CD4-positive, alpha-beta T cell treated with Interleukin-15 for 1 hour (primary cell): ENCODE results near the gene CAVIN1.
"Not testable (repeated sequence)": the region's sequence is repeated elsewhere in the genome, so short reads cannot be mapped to it uniquely, and the experiment has no call there.

Source experiments
- DNase-seq: peaks from one replicate; pipeline ENCODE4 v3.0.0-alpha.2; 2020

Gene CAVIN1

DNA sequence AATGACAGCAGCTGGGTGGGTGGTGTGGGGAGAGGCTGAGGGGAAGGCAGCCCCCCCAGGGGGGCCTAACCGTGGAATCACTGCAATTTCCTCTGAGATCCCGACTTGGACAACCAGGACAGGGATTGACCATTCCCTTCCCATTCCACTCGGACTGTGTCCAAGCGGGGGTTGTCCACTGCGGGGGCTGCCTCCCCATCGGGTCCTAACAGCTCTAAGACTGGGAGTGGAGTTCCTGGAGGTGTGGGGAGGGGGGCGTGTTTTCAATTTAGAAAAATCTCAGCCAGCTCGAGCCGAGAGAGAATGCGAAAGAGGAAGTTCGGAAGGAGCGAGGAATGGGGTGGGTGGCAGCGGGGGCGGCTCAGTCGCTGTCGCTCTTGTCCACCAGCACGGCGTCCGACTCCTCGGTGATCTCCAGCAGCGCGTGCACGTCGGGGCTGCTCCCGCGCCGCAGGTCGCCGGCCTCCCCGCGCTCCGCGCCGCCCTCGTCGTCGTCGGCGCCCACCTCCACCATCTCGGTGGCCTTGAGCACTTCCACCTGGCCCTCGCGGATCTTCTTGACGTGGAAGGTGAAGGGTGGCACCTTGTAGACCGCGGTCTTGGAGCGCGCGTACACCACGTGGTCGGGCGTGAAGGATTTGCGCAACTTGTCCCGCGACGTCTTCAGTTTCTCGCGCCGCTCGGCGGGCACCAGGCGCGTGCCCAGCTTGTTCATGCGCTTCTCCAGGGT is 18.6 kb downstream of the CAVIN1 start:
- no peak for DNase-seq

- peak; percentile 30 for DNase-seq
These were observed 19.9 kb downstream of the CAVIN1 start for GRCh38 chr17:42403150-42403549.

GRCh38 chr17:42402117-42402516 is 20.9 kb downstream of the CAVIN1 start:
- DNase-seq = no peak

DNA sequence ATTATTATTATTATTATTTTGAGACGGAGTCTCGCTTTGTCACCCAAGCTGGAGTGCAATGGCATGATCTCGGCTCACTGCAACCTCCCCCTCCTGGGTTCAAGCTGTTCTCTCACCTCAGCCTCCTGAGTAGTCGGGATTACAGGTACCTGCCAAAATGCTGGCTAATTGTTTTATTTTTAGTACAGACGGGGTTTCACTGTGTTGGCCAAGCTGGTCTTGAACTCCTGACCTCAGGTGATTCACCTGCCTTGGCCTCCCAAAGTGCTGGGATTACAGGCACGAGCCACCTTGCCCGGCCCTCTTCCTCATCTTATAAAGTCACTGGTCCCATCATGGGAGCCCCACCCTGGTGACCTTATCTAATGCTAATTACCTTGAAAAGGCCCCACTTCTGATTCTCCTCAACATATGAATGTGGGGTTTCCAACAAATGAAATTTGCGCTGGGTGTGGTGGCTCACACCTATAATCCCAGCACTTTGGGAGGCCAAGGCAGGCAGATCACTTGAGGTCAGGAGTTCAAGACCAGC is 22.1 kb downstream of the CAVIN1 start:
- not testable (repeated sequence) for DNase-seq

DNA sequence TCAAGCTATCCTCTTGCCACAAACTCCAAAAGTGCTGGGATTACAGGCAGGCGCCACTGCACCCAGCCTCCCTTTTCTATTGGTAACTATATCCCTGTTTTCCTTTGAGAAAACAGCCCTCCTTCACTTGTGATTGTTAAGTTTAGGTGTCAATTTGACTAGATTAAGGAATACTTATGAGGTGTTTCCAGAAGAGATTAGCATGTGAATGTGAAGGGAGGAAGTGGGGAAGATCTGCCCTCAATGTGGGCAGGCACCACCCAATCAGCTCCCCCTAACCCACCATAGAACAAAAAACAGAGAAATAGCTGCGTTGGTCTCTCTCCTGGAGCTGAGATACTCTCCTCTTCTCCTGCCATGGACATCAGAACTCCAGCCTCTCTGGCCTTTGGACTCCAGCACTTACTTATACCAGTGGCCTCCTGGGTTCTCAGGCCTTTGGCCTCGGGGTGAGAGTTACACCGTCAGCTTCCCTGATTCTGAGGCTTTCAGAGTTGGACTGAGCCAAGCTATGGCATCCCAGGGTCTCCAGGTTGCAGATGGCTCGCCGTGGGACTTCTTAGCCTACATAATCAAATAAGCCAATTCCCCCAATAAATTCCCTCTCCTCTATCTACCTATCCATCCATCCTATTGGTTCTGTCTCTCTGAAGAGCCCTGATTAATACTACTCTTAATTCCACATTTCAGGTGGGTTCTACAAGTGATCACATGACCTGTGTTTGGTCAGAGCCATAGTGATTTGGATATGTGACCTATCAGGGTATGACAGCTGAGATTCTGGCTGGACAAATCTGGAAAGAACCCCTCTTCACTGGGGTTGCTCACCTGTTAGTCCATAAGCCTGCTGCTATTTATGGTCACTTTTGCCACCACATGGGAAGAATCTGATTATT is 22.9 kb downstream of the CAVIN1 start:
- DNase-seq = no peak

- DNase-seq = no peak
These were observed 23.9 kb downstream of the CAVIN1 start for GRCh38 chr17:42399121-42399520.

DNA sequence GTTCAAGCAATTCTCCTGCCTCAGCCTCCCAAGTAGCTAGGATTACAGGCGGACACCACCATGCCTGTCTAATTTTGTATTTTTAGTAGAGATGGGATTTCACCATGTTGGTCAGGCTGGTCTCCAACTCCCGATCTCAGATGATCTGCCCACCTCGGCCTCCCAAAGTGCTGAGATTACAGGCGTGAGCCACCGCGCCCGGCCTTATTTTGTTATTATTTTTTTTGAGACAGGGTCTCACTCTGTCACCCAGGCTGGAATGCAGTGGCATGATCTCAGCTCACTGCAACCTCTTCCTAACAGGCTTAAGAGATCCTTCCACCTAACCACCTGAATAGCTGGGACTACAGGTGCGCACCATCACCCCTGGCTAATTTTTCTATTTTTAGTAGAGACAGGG is 27.5 kb downstream of the CAVIN1 start:
- DNase-seq = not testable (repeated sequence)

DNA sequence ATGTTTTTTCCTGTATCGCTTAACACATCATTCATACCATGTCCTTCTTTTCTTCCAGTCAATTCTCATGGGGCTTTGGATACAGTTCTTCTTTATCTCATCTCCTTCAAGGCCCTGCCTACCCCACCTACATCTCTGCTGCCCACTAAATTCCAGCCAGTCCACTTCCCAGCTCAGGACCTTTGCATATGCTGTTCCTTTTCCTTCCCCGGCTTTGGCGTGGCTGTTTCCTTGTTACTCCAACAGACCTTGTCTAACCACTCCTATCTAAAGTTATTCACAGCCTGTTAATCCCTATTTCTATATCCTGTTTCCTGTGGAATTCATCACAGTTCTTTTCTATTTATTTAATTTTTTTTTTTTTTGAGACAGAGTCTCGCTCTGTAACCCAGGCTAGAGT is 28.2 kb downstream of the CAVIN1 start:
- no peak for DNase-seq

GRCh38 chr17:42392692-42393415 is 30.2 kb downstream of the CAVIN1 start:
- DNase-seq = no peak

- DNase-seq = not testable (repeated sequence)
These were observed 31.6 kb downstream of the CAVIN1 start for GRCh38 chr17:42391439-42391838.

- DNase-seq = no peak
These were observed 33.2 kb downstream of the CAVIN1 start for GRCh38 chr17:42389899-42390298.

- no peak for DNase-seq
These were observed 34.0 kb downstream of the CAVIN1 start for GRCh38 chr17:42389135-42389417.

DNA sequence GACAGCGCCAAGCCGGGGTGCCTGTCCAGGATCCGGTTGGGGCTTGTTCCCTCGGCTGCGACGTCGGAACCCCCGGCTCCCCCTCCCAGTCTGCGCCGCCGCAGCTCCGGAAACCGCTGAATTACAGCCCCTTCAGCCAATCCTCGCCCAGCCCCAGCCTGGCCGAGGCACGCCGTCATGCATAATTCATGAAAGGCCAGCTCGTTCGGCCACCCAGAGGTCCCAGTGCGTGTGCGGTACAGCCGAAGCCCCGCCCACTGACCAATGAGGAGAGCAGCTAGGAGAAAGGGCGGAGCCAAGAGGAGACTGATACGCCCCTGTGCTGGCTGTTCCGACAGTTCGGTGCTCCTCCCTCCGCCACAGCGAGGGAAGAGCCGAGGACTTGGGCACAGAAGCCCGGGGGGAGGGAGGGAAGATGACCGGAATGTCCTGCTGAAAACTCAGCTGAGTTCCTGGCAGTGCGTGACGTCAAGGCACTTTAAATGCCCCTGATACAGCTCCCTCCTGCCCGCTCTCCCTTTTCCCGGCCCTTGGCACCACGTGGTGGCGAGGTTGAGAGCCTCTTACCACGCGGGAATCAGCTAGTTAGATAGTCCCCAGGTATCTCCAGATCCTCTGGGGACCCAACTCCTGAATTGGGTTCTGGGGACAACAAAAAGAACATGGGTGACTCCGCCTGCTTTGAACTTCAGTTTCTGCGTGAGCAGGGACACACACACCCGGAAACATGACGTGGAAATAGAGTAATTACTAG is 34.5 kb downstream of the CAVIN1 start, which contains the start of gene STAT3:
Gene STAT3, minus strand, starts transcription at position 62 of the 754 bp plus-strand sequence. CDS start 39,926 bp downstream, outside the sequence.
- DNase-seq = peak; percentile 100

GRCh38 chr17:42387661-42388380 is 35.2 kb downstream of the CAVIN1 start:
- no peak for DNase-seq

DNA sequence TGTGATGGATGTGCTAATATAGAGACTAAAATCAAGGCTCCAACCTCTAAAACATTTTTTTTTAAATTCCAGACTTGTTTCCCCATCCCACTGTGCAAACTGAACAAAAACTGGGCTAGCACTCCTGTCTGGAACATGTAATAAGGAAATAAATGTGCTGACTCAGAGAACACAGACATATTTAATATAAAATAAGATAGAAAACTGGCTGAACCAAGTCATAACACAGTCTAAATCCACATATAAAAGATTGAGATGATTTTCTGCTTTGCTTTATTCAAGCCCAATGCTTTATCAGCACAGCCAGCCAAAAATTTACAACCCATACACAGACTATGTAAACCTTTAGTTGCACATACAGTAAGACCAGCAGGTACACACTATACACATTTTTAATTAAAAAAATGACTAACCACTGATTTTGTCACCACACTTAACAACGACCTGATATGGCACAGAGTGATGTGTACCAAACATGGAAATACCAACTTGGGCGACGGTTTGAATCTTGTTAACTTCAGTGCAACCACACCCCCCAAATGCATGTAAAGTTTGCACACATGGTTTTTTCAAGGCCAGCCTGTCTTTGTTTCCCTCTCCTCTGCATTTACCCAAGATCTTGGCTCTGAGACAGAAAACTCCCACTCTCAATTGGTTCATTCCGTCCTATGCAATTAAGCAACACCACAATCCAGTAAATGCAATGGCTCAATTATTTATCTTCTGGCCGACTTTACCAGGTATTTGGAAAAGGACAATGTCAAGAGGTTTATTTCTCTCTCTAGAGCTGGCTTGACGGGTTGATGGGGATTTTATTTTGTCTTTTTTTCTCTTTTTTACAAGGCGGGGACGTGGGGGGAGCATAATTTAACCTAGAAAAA is 36.0 kb downstream of the CAVIN1 start:
- DNase-seq = no peak

GRCh38 chr17:42381898-42382297 is 41.2 kb downstream of the CAVIN1 start:
- DNase-seq = no peak

GRCh38 chr17:42380935-42381334 is 42.1 kb downstream of the CAVIN1 start:
- DNase-seq = no peak

- DNase-seq = no peak
These were observed 44.0 kb downstream of the CAVIN1 start for GRCh38 chr17:42378959-42379594.

- no peak for DNase-seq
These were observed 44.6 kb downstream of the CAVIN1 start for GRCh38 chr17:42378359-42378958.

DNA sequence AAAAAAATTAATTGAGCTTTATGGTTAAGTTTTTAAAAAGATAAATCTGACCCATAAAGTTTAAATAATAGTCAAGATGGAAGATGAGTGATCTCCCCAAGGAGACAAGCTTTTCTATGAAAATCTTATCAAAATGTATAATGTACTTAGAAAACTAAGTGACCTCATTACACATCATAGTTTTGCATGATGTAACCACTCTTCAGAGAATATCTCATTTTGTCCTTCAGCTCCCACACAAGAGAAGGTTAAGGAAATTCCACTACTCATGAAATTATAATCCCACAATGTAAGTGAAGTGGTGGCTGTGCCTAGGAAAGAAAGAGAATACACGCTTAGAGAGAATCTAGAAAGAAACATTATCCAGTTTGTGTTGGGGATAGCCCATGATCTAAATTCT is 49.2 kb downstream of the CAVIN1 start:
- no peak for DNase-seq
